HG02678 (cell line): Measurements from ENCODE around the gene TLN1.

Experiments used
- ATAC-seq: cut with Tn5 transposase; IDR thresholded peaks from one replicate; pipeline ENCODE4 v1.9.1; 2021; ENCODE audit warnings: mild to moderate bottlenecking, moderate library complexity; ENCODE audit not compliant: unreplicated experiment

The TLN1 gene

DNA sequence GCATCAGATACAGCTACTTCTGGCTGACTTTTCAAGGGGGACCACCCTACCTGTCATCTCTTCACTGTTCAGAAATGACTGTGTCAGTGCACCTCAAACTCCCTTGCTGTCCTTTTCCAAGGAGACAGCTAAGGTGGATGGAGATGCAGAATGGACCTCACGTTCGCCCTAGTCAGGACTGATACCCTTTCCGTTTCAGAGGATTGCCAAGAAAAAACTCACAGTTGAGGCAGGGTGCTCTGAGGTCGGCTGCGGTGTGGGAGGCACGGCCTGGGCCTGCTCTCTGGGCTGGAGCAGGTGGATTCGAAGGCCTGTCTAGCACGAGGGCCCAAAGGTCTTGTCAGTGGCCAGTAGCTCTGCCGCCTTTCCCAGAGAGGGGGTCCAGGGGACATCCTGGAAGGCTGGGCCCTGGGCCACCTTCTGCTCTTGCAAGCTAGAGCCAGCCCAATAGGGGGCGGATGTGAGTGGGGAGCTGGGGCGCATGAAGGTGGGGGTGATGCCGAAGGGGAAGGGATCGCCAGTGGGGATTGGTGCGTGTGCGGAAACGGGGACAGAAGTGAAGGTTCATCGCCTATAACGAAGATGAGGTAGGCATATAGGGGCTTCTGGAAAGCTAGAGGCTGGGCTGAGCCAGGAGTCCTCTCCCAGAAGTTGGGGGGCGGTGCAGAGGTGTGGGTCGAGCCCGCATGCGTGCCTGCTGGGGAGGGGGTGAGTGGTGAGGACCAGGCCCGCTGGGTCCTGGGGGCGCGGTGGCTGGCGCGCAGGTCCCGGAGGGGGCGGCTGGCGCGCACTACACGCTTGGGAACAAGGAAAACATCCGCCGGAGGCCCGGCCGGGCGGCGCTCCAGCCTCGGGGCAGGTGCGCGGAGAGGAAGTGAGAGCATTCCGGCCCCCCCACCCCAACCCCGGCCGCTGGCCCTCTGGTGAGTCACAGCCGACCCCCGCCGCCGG lies 24.6 kb upstream of the TLN1 start:
- peak; percentile 61 for ATAC-seq

DNA sequence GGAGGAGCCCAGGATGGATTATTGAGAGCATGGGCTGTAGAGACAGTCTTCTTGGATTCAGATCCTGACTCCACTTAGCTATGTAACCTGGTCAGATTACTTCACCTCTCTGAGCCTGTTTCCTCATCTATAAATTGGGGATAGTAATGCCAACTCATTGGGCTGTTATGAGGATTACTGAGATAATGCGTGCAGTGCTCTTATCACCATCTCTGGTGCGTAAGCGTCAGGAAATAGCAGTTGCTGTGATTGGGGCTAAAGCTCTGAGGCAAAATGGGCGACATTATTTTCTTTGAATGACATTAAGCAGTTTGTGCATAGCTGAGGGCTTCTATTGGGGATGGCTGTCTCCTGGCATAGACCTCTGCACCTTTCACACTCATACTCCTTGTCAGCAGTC lies 23.1 kb upstream of the TLN1 start:
- ATAC-seq: no peak

DNA sequence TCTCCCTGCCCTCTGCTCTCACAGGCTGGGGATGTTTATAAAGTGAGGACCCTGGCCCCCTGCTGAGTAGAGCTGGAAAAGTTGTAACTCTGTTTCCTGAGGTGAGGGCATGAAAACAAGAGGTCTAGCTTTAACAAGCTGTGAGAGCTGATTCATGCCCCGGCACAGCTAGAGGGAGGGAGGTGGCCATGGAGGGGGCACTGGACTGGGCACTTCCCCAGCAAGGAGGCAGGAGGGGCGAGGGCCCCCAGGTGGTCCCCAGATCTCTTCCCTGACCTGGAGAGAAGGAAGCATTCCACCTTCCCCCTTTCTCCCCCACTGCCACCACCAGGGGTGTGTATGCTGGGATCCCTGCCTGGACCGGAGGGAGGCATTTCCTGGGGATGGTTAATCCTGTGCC lies 22.3 kb upstream of the TLN1 start, which contains the start of gene MSMP:
TSS of gene MSMP (minus strand) at position 13 of the 400 bp plus-strand sequence. CDS start 147 bp downstream, outside the sequence.
- no peak for ATAC-seq

DNA sequence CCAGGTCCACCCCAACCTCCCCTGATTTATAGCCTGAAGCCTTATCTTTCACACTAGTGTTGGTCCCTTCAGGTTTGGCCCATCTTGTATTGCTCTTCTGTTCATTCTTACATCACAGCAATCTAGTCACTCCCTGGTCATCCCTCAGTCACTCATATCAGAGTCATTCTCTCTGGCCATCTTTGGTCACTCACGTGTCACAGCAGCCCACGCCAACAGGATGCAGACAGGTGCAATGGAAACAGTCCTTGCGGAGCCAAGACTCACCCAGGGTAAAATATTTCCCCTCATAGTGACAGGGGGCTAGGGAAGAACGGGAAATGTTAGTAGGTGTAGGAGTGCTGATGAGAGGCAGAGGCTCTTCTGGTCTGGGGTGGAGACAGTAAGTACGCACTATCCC lies 21.5 kb upstream of the TLN1 start:
- no peak for ATAC-seq

DNA sequence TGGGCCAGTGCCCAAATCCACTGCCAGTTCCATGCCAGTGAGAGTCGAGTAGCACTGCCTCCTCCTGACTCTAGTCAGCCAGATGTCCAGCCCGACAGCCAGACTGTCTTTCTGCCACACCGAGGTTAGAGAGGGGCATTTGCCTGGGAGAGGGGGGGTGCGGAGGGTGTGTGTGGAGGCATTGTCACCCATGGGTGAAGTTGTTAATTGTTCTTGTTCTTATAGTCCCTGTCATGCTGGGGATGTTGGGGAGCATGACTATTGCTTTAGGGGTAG lies 18.2 kb upstream of the TLN1 start:
- no peak for ATAC-seq

DNA sequence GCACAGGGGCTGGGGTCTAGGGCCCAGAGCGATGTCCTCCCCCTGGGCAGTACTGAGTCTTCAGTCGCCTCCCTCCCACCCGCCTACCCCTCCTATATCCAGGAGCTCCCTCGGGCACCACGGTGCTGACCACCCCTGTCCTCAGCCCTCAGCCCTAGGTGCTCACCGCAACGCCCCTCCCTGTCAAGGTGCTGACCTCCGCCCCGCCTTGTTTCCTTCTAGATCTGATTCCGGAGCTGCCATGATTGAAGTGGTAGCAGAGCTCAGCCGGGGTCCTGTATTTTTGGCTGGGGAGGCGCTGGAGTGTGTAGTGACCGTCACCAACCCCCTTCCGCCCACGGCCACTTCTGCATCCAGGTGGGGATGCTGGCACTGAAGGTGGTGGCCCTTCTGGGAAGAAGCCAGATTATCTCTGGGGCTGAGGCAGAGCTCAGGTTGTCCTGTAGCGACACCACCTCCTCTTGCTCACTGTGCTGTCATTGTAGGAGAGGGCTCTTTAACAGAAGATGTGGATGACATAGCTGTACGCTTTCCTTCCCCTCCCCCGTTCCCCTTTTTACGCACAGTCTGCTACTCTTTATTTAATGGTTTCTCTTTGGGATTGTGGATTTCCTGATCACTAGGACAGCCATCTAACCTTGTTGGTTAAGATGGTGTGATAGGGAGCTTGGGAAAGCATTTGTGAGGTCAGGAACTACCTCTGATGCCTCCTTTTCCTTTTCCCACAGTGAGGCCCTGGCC lies 17.7 kb upstream of the TLN1 start:
- peak; percentile 31 for ATAC-seq

DNA sequence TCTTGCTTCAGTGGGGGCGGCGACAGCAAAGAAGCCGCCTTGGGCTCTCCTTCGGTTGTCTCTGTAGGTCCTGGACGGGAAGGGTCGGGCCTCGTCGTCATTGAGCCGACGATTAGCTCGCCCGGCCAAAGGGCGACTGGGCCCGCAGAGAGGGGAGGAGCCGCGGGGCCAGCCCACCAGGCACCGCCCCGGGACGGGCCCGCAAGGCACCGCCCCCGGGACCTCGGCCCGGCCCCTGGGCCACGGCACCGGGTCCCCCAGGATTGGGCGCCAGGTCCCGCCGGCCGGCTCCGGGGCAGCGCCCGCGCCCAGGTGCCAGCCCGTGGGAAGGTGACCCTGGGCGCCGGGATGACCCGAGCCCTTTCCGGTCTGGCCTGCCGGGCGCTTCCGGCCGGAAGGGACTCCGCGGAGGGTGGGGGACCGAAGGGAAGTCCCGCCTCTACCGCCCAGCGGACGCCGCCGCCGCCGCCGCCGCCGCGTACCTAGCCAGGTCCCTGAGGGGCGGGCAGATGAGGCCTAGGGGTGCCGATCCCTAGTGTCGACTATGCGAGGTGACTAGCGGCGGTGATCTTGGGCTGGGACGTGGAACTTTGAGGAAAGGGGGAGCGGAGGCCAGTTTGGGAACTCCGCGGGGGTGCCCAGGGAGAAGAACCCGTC lies 17.0 kb upstream of the TLN1 start, which contains the start of the genes GBA2 and RGP1:
TSS of gene GBA2 (minus strand) at position 371 of the 657 bp plus-strand sequence. CDS start 524 bp downstream, outside the sequence.
TSS of gene RGP1 (plus strand) at position 430 of the 657 bp plus-strand sequence. CDS start 469 bp downstream, outside the sequence.
- peak; percentile 80 for ATAC-seq

DNA sequence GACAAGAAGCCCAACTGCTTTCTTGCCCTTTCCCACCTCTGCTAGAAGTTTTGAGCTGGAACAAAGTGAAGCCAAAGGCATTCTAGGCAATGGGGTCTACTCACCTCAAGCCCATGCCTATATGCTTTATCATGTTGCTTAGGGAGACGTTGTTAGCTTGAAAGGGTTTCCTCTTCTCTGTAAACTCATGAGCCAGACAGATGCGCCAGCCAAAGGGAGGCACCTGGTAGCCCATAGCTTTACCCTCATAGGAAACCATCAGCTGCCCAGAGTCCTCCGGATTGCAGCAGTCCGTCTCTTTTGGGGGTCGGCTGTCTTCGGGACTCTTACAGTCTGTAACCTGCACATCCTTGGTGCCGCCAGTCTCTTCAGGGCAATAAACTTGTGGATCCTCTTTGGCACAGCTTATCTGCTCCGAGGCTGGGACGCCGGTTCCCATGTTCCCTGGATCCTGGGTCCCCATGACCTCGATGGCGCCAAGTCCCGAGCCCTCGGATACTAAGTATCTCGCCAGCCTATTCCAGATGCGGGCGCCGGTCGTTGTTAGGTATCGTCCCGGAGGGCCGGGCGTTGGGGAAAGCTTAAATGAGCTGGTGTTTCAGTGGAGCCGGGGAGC lies 16.4 kb upstream of the TLN1 start:
- peak; percentile 1 for ATAC-seq

DNA sequence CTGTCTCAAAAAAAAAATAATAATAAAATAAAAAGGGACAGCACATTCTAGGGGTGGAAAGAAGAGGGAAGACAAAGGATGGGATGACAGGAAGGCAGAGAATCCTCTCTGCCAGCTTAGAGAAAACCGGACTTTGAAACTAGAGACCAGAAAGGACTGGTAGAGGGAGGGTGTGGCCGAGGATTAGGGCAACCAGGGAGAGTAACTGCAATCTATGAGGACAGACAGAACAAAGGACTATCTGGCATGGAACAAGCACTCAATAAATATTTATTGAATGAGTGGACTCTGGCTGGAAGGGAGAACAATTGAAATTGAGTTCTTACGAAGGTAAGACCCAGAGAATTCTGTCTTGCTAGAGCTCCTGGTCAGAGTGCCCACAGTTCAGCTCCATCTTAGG lies 14.6 kb upstream of the TLN1 start:
- no peak for ATAC-seq

DNA sequence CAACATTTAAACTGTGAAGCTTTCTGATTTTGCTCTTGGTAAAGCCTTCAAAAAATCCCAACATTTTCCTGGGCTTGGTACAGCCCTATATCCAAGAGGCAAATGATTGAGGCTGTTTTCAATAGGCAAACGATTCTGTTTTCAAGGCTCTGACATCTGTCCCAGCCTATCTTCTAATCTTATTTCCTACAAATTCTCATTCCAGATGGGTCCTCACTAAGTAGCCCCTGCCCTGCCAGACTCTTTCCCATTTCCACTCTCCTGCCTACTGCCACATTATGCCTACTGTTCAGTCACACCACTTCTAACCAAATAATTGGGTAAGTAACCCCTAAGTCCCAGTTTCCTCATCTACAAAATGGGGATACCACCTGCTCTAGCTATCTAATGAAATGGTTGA lies 13.6 kb upstream of the TLN1 start:
- ATAC-seq: no peak

DNA sequence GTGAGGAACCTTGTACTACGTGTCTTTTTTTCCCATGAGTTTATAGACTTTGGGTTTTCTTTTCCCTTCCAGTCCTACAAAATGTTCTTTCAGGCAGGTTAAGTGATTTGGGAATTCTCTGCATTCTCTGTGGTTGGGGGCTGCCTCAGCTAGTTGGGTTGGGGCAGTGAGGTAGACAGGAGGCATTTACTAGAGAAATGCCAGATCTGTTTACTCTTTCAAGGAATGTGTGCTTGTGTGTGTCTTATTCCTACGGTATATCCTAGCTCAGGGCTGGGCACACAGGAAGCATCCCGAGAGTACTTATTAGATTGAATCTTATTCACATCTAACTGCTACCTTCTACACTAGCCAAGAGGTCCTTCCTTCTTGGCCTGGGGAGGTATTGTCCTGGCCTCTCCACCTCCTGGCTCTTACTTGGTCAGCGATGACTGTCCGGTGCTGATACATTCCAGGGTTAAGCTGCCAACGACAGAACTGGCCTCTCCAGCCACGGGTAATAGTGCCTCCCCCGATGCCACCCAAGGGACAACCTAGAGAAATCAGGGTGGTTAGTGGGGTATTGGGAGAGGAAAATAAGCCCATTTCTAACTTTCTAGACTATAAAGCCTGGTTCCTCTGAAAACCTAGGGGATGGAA lies 12.0 kb upstream of the TLN1 start:
- no peak for ATAC-seq

DNA sequence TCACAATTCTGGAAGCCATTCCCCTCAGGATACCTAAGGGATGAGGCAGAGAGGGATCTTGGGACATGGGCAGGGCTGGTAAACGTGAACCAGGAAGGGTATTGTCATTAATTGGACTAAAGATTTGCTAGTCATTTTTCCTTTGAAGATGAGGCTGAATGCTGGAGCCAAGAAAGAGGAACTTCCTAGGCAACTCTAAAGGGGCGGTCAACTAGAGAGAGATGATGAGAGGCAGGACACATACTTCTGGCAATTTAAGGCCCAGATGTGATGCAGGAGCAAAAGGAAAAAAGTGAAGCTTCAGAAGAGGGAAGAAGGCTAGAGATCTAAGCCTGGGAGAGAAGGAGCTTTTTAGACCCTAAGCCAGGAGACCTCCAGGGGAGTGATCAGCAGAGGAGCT lies 11.5 kb upstream of the TLN1 start:
- ATAC-seq: no peak

DNA sequence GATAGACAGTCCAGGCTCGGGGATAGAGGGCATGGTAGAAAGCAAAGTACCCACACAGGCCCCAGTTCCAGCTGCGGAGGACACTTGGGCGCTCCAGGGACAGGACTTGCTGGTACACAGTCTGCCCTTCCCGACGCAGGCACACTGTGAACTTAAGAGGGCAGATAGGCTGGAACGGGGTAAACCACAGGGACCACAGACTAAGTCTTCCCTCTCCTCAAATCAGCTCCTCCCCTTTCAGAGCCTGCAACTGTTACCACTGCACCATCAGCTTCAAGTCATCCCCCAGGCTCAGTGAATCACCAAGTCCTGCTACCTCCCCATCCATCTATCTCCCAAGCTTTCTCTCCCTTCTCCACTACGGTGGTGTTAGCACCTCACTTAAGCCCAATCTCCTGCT lies 9.7 kb upstream of the TLN1 start:
- no peak for ATAC-seq

DNA sequence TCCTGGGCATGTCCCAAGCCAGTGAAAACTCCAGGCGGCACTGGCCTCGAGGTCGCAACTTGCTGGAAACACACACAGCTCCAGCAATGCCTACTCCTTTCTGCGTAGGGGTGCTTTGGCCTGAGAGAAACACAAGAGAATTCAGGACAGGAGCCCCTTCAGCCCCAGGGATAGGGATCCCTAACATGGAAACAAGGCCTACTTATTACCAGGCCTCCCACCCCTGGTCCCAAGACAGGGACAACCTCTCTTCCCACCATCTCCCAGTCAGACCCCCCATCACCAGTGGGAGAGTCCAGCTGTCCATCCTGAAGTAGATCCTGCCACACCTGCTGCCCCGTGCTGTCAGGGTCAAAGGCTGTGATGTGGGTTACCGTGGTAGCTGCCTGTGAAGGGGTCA lies 8.2 kb upstream of the TLN1 start:
- ATAC-seq: no peak

DNA sequence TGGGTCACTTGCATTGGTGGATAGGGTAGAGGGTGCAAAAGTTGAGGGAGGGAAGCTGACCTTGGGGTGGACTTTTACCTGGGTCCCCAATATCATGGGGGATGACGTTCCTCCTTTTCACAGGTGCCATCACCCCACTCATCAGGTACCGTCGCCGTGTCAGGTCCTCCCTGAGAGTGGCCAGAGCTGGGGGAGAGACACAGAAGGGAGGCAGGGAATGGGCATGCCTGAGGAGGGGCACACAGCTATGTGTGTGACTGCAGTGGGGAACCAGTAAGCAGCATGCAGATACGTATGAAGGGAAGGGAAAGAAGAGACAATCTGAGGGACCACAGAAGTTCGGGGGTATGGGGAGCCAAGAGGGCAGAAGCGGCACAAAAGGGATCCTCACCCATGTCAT lies 6.9 kb upstream of the TLN1 start:
- ATAC-seq: no peak

DNA sequence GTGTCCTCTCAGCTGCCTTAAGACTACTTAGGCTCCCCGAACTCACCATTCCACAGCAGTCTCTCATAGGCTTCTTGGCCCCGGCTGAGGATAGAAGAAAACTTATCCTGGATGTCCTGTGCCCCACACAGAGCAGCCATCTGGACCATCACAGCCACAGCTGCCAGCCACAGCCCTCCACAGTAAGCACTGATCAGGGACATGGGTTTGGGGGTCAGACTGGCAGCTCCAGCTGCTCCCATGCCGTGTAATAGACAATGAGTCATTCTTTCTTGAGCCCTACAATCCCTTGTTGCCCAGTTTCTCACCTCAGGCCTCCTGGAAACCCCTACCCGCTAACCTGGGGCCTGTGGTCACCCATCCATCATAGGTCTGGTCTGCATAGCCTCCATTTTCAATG lies 6.2 kb upstream of the TLN1 start:
- ATAC-seq: no peak

DNA sequence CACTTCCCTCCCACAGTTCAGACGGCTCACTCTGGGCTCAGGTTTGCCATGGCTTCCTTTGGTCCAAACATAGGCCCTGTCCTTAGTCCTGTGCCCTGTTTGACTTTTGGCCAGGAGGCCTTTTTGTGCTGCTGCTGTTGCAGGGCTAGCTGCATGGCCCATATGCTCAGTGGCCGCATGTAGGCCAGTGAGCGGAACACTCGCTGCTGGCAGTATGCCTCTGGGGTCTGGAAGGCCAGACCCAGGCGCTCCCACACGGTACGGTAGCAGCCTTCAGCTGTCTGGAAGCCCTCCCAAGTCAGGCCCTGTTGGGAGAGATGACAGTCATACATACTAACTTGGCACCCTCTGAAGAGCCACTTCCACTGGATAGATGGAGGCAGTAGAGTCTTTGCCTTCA lies 5.1 kb upstream of the TLN1 start:
- ATAC-seq: no peak

DNA sequence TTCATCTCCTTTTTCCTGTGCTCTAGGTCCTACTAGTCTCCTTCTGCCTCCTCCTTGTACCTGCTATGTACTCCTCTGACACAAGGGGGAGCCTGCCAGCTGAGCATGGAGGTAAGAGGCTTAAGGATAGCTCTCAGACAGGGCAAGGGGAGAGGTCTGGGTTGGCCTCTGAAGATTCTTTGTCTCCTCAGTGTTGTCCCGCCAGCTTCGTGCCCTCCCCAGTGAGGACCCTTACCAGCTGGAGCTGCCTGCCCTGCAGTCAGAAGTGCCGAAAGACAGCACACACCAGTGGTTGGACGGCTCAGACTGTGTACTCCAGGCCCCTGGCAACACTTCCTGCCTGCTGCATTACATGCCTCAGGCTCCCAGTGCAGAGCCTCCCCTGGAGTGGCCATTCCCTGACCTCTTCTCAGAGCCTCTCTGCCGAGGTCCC lies 4.2 kb upstream of the TLN1 start:
- ATAC-seq: no peak

DNA sequence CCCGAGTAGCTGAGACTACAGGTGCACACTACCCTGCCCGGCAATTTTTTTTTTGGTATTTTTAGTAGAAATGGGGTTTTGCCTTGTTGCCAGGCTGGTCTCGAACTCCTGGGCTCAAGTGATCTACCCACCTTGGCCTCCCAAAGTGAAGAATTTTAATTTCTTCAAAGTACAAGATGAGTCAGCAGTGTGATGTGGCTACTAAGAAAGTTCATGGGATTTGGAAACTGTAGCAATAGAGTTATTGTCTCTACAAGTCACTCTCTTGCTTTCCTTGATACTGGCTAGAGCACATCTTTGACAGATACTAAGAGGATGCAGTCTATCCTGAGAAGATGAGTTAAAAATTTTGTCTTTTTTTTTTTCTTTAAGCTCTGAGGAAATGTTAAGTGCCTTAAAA lies 2.1 kb upstream of the TLN1 start:
- ATAC-seq: no peak

DNA sequence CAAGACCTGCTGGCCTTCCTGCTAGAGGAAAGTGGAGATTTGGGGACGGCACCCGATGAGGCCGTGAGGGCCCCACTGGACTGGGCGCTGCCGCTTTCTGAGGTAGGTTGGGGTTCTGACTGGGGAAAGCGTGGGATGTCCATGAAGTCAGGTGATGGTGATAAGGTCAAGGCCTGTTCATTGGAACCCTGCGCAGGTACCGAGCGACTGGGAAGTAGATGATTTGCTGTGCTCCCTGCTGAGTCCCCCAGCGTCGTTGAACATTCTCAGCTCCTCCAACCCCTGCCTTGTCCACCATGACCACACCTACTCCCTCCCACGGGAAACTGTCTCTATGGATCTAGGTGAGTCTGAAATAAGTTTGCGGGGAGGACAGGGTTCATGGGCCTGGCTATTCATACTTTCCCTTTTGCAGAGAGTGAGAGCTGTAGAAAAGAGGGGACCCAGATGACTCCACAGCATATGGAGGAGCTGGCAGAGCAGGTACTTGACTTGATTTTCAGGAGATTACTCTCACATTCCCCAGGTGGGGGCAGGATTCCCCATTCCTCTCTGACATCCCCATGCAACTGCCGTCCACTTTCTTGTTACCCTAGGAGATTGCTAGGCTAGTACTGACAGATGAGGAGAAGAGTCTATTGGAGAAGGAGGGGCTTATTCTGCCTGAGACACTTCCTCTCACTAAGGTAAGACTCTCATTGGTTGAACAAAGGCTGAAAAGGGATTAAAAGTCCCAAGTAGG lies 976 bp upstream of the TLN1 start:
- no peak for ATAC-seq
